Amygdala (tissue), 56 donors: ENCODE data around the gene SH2D2A.

ENCODE experiments used
- DNase-seq, 56 donors: peaks; one replicate each; lab custom pipeline; 2025; lab: John Stamatoyannopoulos, UW

SH2D2A gene

DNA sequence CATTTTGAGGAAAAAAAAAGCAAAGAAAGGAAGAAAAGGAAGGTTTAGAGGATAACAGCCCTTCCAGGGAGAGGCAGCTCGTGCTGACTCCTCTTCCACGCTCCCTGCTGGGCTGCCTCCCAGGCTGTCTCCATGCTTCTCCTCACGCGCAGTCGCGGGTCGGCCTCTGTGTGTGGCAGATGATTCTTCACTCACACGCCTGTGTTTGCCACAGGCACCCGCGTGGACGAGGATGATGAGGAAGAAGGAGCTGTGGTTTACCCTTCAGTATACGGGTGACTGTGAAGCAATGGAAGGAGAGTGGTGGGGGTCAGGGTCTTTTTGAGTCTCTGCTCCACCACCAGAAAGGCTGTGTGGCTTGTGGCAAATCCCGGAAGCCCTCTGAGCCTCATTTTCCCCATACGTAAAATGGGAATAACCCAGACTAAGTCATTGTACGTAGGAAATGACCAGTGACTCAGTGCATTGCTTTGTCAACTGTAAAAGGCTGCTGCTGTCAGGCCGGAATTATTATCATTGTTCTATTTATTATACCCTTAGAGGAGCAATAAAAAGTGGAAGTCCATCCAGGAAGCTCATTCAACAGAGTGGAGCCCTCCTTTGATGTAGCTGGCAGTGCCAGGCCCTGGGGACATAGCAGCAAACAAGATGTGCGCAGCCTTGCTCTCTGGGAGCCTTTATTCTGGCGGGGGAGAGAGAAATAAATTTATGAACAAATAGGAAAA lies 11.9 kb upstream of the SH2D2A start:
- no peak for DNase-seq

GRCh38 chr1:156826630-156827029 lies 10.0 kb upstream of the SH2D2A start:
- no peak for DNase-seq

DNA sequence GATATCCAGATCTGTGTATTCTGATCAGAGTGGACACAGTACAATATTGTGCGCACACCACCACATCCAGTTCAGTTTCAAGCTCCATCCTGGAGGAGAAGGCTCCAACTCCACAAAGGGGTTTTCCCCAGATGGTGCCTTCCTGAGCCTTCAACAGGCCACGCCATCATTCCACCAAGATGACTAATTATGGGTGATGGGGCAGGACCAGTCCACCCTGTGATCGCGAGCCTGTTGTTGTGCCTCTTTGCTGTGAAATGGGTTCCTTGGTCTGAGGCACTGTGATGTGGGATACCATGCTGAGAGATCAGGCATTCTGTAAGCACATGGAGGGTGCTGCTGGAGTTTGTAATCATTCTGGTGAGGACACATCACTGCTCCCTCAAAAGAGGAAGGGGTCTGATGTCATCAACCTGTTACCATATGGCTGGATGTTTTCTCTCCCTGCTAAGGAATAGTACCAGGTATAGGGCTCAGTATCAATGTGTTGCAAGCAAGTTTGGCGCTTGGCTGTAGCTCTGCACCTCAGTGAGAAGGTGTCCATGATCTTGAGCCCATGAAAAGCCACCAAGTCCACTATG lies 6.7 kb upstream of the SH2D2A start:
- no peak for DNase-seq

DNA sequence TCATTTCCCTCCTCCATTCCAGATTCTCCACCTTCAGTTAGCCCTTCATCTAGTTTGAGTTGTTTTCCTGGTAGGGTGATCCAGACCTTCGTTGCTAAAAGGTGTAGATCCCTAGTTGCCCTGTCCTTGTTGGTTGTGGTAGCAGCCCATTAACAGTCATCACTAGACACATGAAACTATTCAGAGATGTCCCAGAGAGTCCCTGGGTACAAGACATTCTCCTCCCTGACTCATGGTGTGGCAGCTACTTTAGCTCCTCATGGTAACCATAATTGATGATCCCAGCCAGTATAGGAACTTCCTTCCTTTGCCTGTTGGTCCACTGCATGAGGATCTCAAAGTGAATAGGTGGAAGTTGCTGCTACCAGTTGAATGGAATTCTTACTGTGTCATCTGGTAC lies 6.0 kb upstream of the SH2D2A start:
- DNase-seq: no peak

DNA sequence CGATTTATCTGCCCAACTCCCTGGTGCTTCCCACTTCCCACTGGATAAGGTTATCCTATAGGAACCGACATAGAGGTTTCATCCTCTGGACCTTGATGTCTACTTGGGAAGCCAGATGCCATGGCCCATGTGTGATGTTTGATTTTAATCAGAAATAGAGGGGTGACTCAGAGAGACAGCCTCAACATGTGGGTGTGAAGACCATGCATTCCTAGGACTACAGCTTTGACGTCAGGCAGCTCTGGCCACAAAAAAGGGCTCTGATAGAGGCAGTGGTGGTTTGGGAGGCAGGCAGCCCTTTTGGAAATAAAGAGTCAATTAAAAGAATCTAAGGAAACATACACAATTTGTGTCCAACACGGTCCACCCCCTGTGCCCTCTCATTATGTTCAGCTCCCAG lies 5.2 kb upstream of the SH2D2A start:
- no peak for DNase-seq

GRCh38 chr1:156815961-156816422 lies 656 bp downstream of the SH2D2A start:
- DNase-seq: no peak

- DNase-seq: no peak
Measured at GRCh38 chr1:156815307-156815826, 1.3 kb downstream of the SH2D2A start.

GRCh38 chr1:156814571-156815260 lies 1.9 kb downstream of the SH2D2A start:
- no peak for DNase-seq

DNA sequence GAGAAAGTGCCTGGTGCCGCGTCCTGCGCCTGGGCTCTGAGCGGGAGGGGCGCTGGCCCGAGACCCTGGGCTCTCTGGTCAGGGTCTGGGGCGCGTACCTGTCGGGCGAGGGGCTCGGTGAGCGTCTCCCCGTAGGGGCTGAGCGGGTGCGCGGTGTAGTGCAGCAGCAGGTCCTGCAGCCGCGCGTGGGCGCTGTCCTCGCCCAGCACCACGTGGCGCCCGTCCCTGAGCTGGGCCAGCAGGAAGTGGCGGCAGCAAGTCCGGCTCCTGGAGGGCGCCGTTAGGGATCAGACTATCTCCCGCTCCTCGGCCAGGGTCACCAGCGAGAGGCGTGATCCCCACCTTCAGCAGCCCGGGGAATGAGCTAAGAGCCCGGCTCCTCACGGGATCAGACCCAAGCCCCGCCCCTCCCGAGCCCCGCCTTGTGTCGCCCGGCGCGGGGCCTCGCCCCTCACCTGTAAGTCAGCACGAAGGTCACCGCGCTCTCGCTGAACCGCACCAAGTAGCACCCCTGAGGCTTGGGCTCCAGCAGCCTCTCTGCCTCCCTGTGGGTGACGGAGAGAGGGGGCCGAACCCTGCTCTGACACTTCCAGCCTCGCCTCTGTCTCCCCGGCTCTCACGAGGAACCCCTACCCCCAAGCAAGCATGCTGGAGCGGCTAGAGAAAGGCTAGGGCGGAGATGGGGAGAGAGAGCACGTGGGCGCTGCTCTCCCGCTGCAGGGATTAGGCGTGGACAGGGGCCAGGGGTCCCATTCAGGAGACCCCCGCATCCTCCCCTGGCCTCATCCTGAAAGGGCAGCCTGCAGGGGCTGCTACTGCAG lies 2.7 kb downstream of the SH2D2A start:
- DNase-seq: peak in 33 of 56 donors; percentile 7 to 74 (median 27)

- DNase-seq: no peak
Measured at GRCh38 chr1:156813298-156813697, 3.4 kb downstream of the SH2D2A start.

DNA sequence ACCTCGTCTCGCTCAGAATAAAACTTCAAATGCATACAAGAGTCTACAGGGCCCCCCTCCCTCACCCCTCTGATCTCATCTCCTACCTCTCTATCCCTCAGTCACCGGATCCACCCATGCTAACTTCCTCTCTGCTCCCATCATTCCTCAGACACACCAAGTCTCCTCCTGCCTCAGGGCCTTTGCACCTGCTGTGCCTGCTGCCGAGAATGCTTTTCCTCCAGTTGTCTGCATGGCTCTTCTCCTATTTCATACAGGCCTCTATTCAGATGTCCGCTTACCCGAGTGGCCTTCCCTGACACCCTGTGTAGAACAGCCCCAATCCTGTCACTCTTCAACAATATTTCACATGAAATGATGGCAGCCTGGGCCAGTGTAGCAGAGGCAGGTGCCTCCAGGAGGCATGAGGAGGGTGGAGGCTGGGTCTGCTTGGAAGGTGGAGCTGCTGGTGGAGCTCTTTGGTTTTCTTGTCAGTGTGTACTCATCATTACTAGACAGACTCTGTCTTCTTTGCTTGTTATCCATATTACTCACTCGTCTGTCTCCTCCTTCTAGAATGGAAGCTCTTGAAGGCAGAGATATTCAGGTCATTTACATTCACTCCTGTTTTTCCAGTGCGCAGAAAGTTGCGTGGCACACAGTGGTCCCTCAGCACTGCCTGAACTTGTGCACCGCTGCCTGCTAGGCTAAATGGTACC lies 4.2 kb downstream of the SH2D2A start:
- DNase-seq: no peak

DNA sequence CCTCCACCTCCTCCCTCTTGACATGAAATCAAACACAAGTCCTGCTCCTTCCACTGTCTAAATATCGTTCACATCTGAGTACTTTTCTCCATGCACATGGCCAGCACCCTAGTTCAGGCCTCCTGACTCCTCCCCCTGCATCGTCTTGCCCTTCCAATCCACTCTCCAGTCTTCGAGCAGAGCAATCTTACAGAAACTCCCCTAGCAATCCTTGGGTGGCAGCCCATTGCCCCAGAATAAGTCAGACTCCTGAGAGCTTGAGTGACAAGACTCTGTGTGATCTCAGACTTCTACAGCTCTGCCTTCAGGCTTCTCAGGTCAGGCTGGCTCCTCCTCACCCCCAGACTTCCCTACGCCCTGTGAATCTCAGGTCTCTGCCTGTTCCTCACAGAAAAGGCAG lies 5.5 kb downstream of the SH2D2A start:
- no peak for DNase-seq

GRCh38 chr1:156809711-156810366 lies 6.8 kb downstream of the SH2D2A start:
- no peak for DNase-seq

DNA sequence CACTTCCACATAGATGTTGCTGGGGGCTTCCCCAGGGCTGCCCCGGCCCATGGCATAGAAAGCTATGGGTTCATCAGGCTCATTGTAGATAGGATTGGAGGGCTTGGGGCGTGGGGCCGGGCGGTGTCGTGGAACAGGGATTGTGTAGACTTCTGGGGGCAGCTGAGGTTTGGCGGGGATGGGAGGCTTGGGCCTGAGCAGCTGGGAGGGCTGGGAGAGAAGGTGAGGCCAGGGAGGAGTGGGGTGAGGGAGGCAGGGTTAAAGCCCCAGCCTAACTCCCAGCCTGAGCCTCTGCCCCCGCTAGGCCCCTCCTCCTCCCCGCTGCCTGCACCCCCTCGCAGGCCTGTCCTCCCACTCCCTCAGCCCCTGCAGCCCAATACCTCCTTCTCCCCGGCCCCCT lies 7.4 kb downstream of the SH2D2A start:
- DNase-seq: no peak

- no peak for DNase-seq
Measured at GRCh38 chr1:156808186-156809030, 8.2 kb downstream of the SH2D2A start.

GRCh38 chr1:156807627-156808026 lies 9.0 kb downstream of the SH2D2A start:
- no peak for DNase-seq

- no peak for DNase-seq
Measured at GRCh38 chr1:156806512-156807440, 9.9 kb downstream of the SH2D2A start.
